Thyroid gland (tissue), 4 donors: ENCODE results near the gene C1orf216. TPM values are rescaled to one million over a fixed set of nuclear protein-coding genes. Genes with fewer than 3 reads are reported as not detected.

ENCODE experiments used
- DNase-seq, 2 donors: peaks; one replicate each; pipeline ENCODE4 v3.0.0-alpha.2; 2019
- H3K27ac ChIP-seq, 3 donors: fragments of 200-600 bp; sonication (generic); 1 replicate in 2 of 3; 2 replicates in 1 of 3; pipeline ENCODE4 v1.5.1; 2016 to 2019; ENCODE audit warnings: mild to moderate bottlenecking in 1 of 3, moderate library complexity in 1 of 3
- H3K27me3 ChIP-seq: fragments of 200-600 bp; sonication (generic); one replicate; pipeline ENCODE4 v1.5.1; 2019
- H3K36me3 ChIP-seq, 2 donors: fragments of 200-600 bp; sonication (generic); one replicate each; pipeline ENCODE4 v1.5.1; 2016 to 2019
- H3K4me1 ChIP-seq, 2 donors: fragments of 200-600 bp; sonication (generic); one replicate each; pipeline ENCODE4 v1.5.1; 2017 to 2019
- H3K4me3 ChIP-seq, 3 donors: fragments of 200-600 bp; sonication (generic); replicated peaks in 1 of 3; 1 replicate in 2 of 3; 2 replicates in 1 of 3; pipeline ENCODE4 v1.5.1; 2016; ENCODE audit warnings: mild to moderate bottlenecking in 1 of 3
- H3K9me3 ChIP-seq: fragments of 200-600 bp; sonication (generic); one replicate; pipeline ENCODE4 v1.5.1; 2017
- CTCF ChIP-seq, 6 experiments: fragments of 200-600 bp in 3 of 6; fragments of 450-650 bp in 3 of 6; sonication (generic) in 3 of 6; IDR thresholded peaks; one replicate each; pipeline ENCODE4 v1.5.1; 2016 to 2019; ENCODE audit warnings: antibody characterized with exemption in 6 of 6, mild to moderate bottlenecking in 2 of 6, inconsistent platforms in 1 of 6, moderate library complexity in 1 of 6
- POLR2A ChIP-seq, 2 donors: fragments of 450-650 bp; IDR thresholded peaks; one replicate each; pipeline ENCODE4 v1.6.1; 2017; ENCODE audit warnings: antibody characterized with exemption in 2 of 2, mild to moderate bottlenecking in 2 of 2, moderate library complexity in 1 of 2
- WGBS, 2 donors: methylation state at CpG; one replicate each; pipeline ENCODE4 v1.1.5; 2017; 5-methylcytosine and 5-hydroxymethylcytosine counted together
- intact Hi-C: fragments of 100-400 bp; cut with DNase I; formaldehyde crosslinking; loops from one replicate; pipeline ENCODE4 v1.15.1; 2023
- total RNA-seq, 4 donors: library from RNA; depleted of rRNA; stranded (reverse); fragments of >200 nt; gene quantifications; one replicate each; pipeline ENCODE4 v1.2.3, GENCODE V29; 2016

The C1orf216 gene
- total RNA-seq, 4 donors from 2014 or later: 8.0 to 9.9 (median 8.4) TPM

- 88 to 92% methylated on average over 4 of the region's 4 CpGs for WGBS, 2 donors
Measured at GRCh38 chr1:35753626-35754260, 35.1 kb upstream of the C1orf216 start.

GRCh38 chr1:35748326-35748725 lies 29.6 kb upstream of the C1orf216 start:
- Histone ChIP-seq H3K9me3 (no peaks in the 10 kb centered on the region), H3K4me3 (no peak overlapping the region), H3K36me3 (no peaks in the 10 kb centered on the region), H3K27ac (no peak overlapping the region), H3K27me3 (no peaks in the 10 kb centered on the region), H3K4me1 (no peaks in the 10 kb centered on the region)
- no peak for DNase-seq
- 78 to 86% methylated on average over 3 of the region's 3 CpGs for WGBS, 2 donors
- TF ChIP-seq CTCF (IDR thresholded peaks at IDR 0.05) (no peak), POLR2A (IDR thresholded peaks at IDR 0.05) (no peak)
- intact Hi-C loops: no loop called here

More at GRCh38 chr1:35753626-35754260, 35.1 kb upstream of the C1orf216 start:
- H3K27me3 ChIP-seq: no peaks in the 10 kb centered on the region
- no peak overlapping the region for H3K27ac ChIP-seq
- no peaks in the 10 kb centered on the region for H3K9me3 ChIP-seq
- no peak overlapping the region for H3K4me3 ChIP-seq
- intact Hi-C loops: no loop called here
- H3K4me1 ChIP-seq: no peaks in the 10 kb centered on the region
- no peak for TF ChIP-seq CTCF (IDR thresholded peaks at IDR 0.05)
- no peak for TF ChIP-seq POLR2A (IDR thresholded peaks at IDR 0.05)
- DNase-seq: no peak
- H3K36me3 ChIP-seq: no peaks in the 10 kb centered on the region

GRCh38 chr1:35745124-35745730 lies 26.5 kb upstream of the C1orf216 start:
- H3K4me3 ChIP-seq: no peak overlapping the region
- intact Hi-C loops: no loop called here
- WGBS, 2 donors: 93 to 96% methylated on average over 1 of the region's 1 CpG
- DNase-seq: no peak
- no peaks in the 10 kb centered on the region for H3K36me3 ChIP-seq
- TF ChIP-seq POLR2A (IDR thresholded peaks at IDR 0.05) (no peak), CTCF (IDR thresholded peaks at IDR 0.05) (no peak)
- H3K27ac ChIP-seq: no peak overlapping the region
- no peaks in the 10 kb centered on the region for H3K27me3 ChIP-seq
- no peaks in the 10 kb centered on the region for H3K9me3 ChIP-seq
- H3K4me1 ChIP-seq: no peaks in the 10 kb centered on the region

GRCh38 chr1:35737120-35737519 lies 18.4 kb upstream of the C1orf216 start:
- Histone ChIP-seq H3K27me3 (no peaks in the 10 kb centered on the region), H3K36me3 (no peaks in the 10 kb centered on the region), H3K9me3 (no peaks in the 10 kb centered on the region), H3K4me1 (no peaks in the 10 kb centered on the region), H3K27ac (no peak overlapping the region), H3K4me3 (no peak overlapping the region)
- no peak for TF ChIP-seq CTCF (IDR thresholded peaks at IDR 0.05)
- TF ChIP-seq POLR2A (IDR thresholded peaks at IDR 0.05): no peak
- WGBS, 2 donors: 100% methylated on average over 1 of the region's 1 CpG
- no peak for DNase-seq
- intact Hi-C loops: no loop called here

- peak in 1 of 2 donors; percentile 23 for DNase-seq
- Histone ChIP-seq H3K27me3 (no peaks in the 10 kb centered on the region), H3K9me3 (no peaks in the 10 kb centered on the region), H3K36me3 (no peaks in the 10 kb centered on the region), H3K27ac (no peak overlapping the region), H3K4me1 (peaks cover 0 to 6% of the 10 kb centered on the region in 2 donors), H3K4me3 (no peak overlapping the region)
- no peak for TF ChIP-seq POLR2A (IDR thresholded peaks at IDR 0.05)
- TF ChIP-seq CTCF (IDR thresholded peaks at IDR 0.05): no peak
- intact Hi-C loops: loop anchor here (5.0 kb wide), 2 partner anchors 160 to 275 kb away; no protein-coding TSS in a partner anchor
- 72 to 74% methylated on average over 4 of the region's 4 CpGs for WGBS, 2 donors
Measured at GRCh38 chr1:35727434-35728040, 8.9 kb upstream of the C1orf216 start.
